Measurements from ENCODE around the gene SSNA1. TPM values are rescaled to one million over a fixed set of nuclear protein-coding genes. Genes with fewer than 3 reads are reported as not detected.

SSNA1 gene
- total RNA-seq, 2 donors from 2014 or later = 39.4 to 48.3 TPM

DNA sequence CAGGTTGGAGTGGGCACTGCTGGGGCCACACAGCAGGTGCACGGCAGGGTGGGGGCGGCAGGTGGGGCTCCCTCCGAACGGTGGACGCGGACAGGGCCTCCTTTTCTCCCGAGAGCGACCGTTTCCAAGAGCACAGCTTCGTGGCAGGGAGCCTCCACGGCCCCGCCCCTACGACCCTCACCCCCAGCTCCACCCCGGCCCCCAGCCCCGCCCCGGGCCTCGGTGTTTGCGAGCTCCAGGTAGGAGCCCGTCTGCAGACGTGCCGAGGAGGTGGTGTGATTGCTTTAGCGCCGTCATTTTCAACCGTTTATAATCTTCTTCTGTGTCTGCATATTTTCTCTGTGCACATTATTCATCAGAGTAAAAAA lies 40.7 kb upstream of the SSNA1 start:
- ATAC-seq = no peak
- DNase-seq = no peak
- H3K27ac Mint-ChIP-seq = no peak overlapping the region
- H3K27me3 Mint-ChIP-seq = peaks cover 17% of the 10 kb centered on the region
- no peaks in the 10 kb centered on the region for H3K4me1 Mint-ChIP-seq
- H3K4me3 Mint-ChIP-seq = no peak overlapping the region
- no peaks in the 10 kb centered on the region for H3K9me3 ChIP-seq (ENCODE audit: control insufficient read depth, low read length, poor library complexity, severe bottlenecking)
- no peaks in the 10 kb centered on the region for H3K36me3 Mint-ChIP-seq (ENCODE audit: low read depth)

DNA sequence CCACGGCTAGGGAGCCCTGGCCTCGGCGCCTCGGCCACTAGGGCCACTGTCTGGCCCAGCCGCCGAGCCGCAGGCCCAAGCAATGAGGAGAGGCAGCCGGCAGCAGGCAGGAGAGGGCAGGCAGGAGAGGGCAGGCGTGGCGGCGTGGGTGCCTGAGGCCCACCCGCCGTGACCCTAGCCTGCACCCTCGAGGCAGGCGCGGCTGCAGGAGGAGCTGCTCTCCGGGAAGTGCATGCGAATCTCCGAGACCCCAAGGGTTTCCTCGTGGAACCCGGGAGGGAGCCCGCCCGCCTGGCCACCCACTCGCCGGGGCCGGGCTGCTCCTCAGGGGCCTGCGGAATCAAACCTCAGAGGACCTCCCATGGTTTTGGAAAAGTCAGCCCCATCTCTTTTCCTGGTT lies 40.2 kb upstream of the SSNA1 start:
- DNase-seq (no peak), ATAC-seq (no peak)
- H3K27ac Mint-ChIP-seq = no peak overlapping the region

DNA sequence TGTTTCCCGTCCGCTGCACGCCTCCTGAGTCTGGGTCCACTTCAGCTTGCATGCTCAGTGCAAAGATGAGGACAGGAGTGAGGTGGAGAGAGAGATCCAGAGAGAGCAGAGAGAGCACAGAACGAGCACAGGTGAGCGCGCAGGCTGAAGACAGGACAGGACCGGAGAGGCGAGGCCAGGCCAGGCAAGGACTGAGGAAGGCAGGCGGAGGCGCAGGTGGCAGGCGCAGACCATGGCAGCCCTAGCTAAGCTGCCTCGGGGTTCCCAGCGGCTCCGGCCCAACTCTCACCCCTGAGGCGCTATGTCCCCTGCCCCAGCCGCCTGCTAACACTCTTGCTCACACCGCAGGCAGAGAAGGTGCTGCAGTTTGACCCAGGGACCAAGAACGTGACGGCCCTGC lies 39.8 kb upstream of the SSNA1 start:
- Mint-ChIP-seq H3K27ac (no peak overlapping the region), H3K36me3 (ENCODE audit: low read depth) (no peaks in the 10 kb centered on the region), H3K4me3 (no peak overlapping the region), H3K4me1 (no peaks in the 10 kb centered on the region), H3K27me3 (peaks cover 11% of the 10 kb centered on the region)
- ATAC-seq (no peak), DNase-seq (no peak)
- H3K9me3 ChIP-seq (ENCODE audit: control insufficient read depth, low read length, poor library complexity, severe bottlenecking) = no peaks in the 10 kb centered on the region

More for the DNA sequence above, 40.2 kb upstream of the SSNA1 start:
- H3K4me3 Mint-ChIP-seq = no peak overlapping the region
- no peaks in the 10 kb centered on the region for H3K9me3 ChIP-seq (ENCODE audit: control insufficient read depth, low read length, poor library complexity, severe bottlenecking)
- H3K27me3 Mint-ChIP-seq = peaks cover 15% of the 10 kb centered on the region
- H3K4me1 Mint-ChIP-seq = no peaks in the 10 kb centered on the region
- H3K36me3 Mint-ChIP-seq (ENCODE audit: low read depth) = no peaks in the 10 kb centered on the region

DNA sequence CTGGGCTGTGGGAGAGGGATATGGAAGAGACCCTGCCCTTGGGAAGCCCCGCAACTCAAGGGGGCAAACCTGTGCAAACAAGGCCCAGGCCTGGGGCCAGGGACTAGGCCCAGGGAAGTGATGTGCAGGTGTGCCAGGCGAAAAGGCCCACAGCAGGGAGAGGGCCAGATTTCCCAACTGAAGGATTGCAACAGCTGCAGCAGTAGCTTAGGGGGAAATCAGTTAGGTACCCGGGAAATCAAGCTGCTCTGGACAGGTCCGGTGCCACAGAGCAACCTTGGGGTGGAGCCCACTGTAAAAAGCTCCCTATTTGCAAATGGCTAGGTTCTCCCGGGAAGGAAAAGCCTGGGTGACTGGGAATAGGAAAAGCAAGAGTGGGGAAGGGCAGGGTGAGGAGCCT lies 39.1 kb upstream of the SSNA1 start:
- peaks cover 5% of the 10 kb centered on the region for H3K27me3 Mint-ChIP-seq
- H3K36me3 Mint-ChIP-seq (ENCODE audit: low read depth) = no peaks in the 10 kb centered on the region
- H3K4me3 Mint-ChIP-seq = no peak overlapping the region
- DNase-seq (no peak), ATAC-seq (no peak)
- H3K9me3 ChIP-seq (ENCODE audit: control insufficient read depth, low read length, poor library complexity, severe bottlenecking) = no peaks in the 10 kb centered on the region
- no peaks in the 10 kb centered on the region for H3K4me1 Mint-ChIP-seq
- no peak overlapping the region for H3K27ac Mint-ChIP-seq

DNA sequence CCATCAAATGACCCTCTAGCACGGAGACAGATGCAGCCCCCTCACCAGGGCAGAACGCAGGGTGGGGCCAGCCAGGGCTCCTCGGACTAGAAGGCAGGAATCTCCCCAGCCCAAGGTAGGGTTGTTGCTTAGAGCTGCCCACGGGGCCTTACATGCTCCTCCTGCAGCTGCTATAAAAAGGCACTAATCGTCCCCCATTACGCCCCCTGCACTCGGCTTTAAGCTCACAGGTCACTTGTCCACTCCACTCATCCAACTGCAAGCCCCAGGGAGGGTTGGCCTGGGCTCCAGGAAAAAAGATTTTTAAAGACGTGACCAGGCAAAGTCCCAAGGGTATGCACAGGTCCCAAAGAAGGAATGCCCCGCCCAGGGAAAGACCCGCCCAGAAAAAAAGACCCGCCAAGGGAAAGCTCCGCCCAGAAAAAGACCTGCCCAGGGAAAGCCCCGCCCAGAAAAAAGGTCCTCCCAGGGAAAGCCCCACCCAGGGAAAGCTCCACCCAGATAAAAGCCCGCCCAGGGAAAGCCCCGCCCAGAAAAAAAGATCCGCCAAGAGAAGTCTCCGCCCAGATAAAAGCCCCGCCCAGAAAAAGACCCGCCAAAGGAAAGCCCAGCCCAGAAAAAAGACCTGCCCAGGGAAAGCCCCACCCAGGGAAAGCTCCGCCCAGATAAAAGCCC lies 38.4 kb upstream of the SSNA1 start:
- Mint-ChIP-seq H3K4me3 (no peak overlapping the region), H3K4me1 (no peaks in the 10 kb centered on the region), H3K27me3 (peaks cover 11% of the 10 kb centered on the region), H3K36me3 (ENCODE audit: low read depth) (no peaks in the 10 kb centered on the region), H3K27ac (no peak overlapping the region)
- DNase-seq (no peak), ATAC-seq (no peak)
- H3K9me3 ChIP-seq (ENCODE audit: control insufficient read depth, low read length, poor library complexity, severe bottlenecking) = no peaks in the 10 kb centered on the region

DNA sequence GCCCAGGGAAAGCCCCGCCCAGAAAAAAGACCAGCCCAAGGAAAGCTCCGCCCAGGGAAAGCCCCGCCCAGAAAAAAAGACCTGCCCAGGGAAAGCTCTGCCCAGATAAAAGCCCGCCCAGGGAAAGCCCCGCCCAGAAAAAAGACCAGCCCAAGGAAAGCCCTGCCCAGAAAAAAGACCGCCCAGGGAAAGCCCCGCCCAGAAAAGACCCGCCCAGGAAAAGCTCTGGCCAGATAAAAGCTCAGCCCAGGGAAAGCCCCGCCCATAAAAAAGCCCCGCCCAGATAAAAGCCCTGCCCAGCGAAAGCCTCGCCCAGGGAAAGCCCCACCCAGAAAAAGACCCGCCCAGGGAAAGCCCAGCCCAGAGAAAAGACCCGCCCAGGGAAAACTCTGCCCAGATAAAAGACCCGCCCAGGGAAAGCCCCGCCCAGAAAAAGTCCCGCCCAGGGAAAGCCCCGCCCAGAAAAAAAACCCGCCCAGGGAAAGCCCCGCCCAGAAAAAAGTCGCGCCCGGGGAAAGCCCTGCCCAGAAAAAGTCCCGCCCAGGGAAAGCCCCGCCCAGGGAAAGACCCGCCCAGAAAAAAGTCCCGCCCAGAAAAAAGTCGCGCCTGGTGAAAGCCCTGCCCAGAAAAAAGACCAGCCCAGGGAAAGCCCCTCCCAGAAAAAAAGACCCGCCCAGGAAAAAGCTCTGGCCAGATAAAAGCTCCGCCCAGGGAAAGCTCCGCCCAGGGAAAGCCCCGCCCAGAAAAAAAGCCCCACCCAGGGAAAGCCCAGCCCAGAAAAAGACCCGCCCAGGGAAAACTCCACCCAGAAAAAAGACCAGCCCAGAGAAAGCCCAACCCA lies 37.6 kb upstream of the SSNA1 start:
- peak overlapping the region; percentile 67 for H3K27ac Mint-ChIP-seq
- ATAC-seq (peak; percentile 37), DNase-seq (no peak)
- H3K36me3 Mint-ChIP-seq (ENCODE audit: low read depth) = no peaks in the 10 kb centered on the region
- H3K4me1 Mint-ChIP-seq = no peaks in the 10 kb centered on the region
- no peaks in the 10 kb centered on the region for H3K9me3 ChIP-seq (ENCODE audit: control insufficient read depth, low read length, poor library complexity, severe bottlenecking)
- H3K27me3 Mint-ChIP-seq = peaks cover 19% of the 10 kb centered on the region
- no peak overlapping the region for H3K4me3 Mint-ChIP-seq

DNA sequence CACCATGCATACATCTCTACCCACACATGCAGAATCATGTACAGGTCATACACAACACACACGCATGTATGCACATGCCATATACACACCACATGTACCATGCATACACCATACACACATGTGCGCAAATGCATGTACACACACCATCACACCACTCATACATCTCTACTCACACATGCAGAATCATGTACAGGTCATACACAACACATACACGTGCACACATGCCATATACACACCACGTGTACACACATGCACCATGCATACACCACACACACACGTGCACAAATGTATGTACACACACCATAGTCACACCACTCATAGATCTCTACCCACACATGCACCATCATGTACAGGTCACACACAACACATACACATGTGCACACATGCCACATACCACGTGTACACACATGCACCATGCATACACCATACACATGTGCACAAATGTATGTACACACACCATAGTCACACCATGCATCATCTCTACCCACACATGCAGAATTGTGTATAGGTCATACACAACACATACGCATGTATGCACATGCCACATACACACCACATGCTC lies 35.6 kb upstream of the SSNA1 start:
- no peaks in the 10 kb centered on the region for H3K9me3 ChIP-seq (ENCODE audit: control insufficient read depth, low read length, poor library complexity, severe bottlenecking)
- H3K27me3 Mint-ChIP-seq = peaks cover 22% of the 10 kb centered on the region
- DNase-seq = no peak
- peaks cover 4% of the 10 kb centered on the region for H3K4me1 Mint-ChIP-seq
- no peaks in the 10 kb centered on the region for H3K36me3 Mint-ChIP-seq (ENCODE audit: low read depth)
- no peak overlapping the region for H3K4me3 Mint-ChIP-seq
- no peak overlapping the region for H3K27ac Mint-ChIP-seq
- ATAC-seq = no peak

DNA sequence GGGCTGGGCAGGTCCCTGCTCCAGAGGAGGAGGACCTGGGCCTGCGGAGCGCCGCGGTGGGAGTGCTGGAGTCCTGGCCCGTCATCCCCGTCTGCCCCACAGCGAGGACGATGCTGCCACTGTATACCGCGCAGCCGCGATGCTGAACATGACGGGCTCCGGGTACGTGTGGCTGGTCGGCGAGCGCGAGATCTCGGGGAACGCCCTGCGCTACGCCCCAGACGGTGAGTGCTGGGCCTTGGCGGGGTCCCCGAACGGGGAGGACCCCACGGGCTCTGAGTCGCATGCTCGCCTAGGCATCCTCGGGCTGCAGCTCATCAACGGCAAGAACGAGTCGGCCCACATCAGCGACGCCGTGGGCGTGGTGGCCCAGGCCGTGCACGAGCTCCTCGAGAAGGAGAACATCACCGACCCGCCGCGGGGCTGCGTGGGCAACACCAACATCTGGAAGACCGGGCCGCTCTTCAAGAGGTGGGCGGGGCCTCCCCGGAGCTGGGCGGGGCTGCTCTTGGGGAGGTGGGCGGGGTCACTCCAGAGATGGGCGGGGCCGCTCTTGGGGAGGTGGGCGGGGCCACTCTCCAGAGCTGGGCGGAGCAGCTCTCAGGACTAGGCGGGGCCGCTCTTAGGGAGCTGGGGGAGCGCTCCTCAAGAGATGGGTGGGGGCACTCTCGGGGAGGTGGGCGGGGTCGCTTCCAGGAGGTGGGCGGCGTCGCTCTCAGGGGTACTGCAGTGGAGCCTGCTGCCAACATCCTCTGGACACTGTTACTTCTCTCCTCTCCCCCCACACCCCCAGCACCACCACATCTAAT lies 31.7 kb upstream of the SSNA1 start:
- DNase-seq (peak; percentile 32 to 53 (median 46)), ATAC-seq (peak; percentile 79)
- H3K9me3 ChIP-seq (ENCODE audit: control insufficient read depth, low read length, poor library complexity, severe bottlenecking) = no peaks in the 10 kb centered on the region
- peaks cover 44% of the 10 kb centered on the region for H3K27me3 Mint-ChIP-seq
- no peak overlapping the region for H3K27ac Mint-ChIP-seq
- peaks cover 15% of the 10 kb centered on the region for H3K4me1 Mint-ChIP-seq
- peaks cover 2% of the 10 kb centered on the region for H3K36me3 Mint-ChIP-seq (ENCODE audit: low read depth)
- H3K4me3 Mint-ChIP-seq = peak overlapping the region; percentile 64

DNA sequence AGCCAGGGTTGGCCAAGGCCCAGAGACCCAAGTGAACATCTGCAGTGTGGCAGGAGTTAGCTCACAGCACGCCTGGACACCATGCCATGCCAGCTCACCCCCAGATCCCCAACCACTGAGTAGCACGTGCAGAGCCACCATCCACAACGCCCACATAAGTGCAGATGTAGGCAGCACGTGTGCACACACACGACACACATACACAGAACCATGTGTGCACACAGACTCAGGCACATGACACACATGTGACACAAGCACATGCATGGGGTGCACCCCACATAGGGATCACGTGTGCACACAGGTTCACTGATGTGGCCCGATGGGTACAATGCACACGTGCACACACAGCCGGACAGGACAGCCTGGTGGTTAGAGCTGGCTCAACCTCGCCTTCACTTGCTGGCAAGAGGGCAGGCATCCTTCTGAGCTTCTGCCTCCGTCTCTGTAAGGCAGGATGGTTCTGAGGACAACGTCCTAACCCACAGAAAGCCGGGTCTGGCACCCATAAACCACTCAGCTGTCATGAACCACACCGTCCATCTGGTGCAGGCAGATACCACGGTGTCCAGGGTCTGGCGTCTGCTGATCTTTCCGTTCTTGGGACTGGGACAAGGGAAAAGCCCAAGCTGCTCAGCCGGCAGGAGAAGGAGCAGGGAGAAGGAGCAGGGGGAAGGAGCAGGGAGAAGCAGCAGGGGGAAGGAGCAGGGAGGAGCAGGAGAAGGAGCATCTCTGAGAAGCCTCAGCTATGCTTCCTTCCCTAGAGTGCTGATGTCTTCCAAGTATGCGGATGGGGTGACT lies 30.7 kb upstream of the SSNA1 start:
- H3K9me3 ChIP-seq (ENCODE audit: control insufficient read depth, low read length, poor library complexity, severe bottlenecking) = no peaks in the 10 kb centered on the region
- DNase-seq = no peak
- Mint-ChIP-seq H3K27me3 (peaks cover 44% of the 10 kb centered on the region), H3K4me1 (peaks cover 15% of the 10 kb centered on the region), H3K36me3 (ENCODE audit: low read depth) (peaks cover 2% of the 10 kb centered on the region), H3K27ac (no peak overlapping the region), H3K4me3 (peak overlapping the region; percentile 33)
- ATAC-seq = no peak

DNA sequence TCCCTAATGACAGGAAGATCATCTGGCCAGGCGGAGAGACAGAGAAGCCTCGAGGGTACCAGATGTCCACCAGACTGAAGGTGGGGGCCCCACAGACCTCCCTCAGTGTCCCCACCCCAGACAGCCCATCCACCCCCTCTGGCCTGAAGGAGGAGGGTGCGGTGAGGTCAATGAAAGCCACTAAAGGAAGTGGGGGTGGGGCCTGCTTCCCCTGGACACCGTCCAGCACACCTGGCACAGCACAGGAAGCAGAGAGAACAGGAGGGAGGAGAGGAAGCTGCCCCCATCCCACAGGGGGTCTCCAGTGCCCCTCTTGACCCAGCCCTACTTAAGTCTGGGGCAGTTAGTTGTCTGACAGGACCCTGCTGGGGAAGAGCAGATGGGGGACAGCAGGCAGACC lies 29.9 kb upstream of the SSNA1 start:
- H3K9me3 ChIP-seq (ENCODE audit: control insufficient read depth, low read length, poor library complexity, severe bottlenecking) = no peaks in the 10 kb centered on the region
- H3K4me1 Mint-ChIP-seq = peaks cover 17% of the 10 kb centered on the region
- peaks cover 44% of the 10 kb centered on the region for H3K27me3 Mint-ChIP-seq
- H3K36me3 Mint-ChIP-seq (ENCODE audit: low read depth) = peaks cover 2% of the 10 kb centered on the region
- no peak overlapping the region for H3K27ac Mint-ChIP-seq
- ATAC-seq (no peak), DNase-seq (no peak)
- no peak overlapping the region for H3K4me3 Mint-ChIP-seq

DNA sequence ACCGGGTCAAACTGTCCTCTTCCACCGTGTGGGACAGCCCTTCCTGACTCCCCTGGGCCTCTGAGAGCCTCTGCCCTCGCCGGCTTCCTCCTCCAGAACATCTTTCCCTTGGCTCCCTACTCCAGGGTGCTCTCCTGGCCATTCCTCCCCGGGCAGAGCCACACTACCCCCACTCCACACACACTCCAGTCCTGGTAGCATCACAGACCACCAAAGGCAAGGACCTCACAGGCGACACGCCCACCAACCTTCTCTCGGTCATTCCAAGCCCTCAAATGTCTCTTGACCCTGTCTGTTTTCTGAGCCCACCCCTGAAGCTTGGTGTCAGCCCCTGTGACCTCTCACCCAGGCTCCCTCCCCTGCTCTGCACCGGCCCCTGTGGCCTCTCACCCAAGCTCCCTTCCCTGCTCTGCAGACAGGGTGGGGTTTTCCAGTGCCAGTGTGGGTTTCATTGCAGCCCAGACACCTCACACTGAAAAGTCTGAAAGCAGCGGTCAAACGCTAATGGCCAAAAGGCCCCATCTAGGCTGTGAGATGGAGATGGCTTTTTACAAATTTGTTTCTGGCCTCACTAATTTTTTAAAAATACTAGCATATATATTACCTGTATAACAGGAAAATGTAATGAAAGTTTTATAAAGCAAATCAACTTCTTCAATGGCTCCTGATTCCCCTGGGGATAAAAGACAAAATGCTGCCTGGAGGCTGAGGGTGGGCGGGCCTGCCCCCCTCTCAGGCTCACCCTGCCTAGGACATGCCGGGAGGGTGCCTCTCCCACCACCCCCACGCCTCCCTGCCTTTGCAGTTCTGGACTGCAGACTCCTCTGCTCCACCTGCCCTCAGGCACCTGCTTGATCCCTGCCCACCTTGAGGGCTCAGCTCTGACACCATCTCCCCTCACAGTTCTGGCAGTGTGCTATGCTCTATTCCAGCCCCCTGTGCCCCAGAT lies 29.1 kb upstream of the SSNA1 start:
- Mint-ChIP-seq H3K36me3 (ENCODE audit: low read depth) (peaks cover 2% of the 10 kb centered on the region), H3K4me1 (peaks cover 17% of the 10 kb centered on the region), H3K27me3 (peaks cover 47% of the 10 kb centered on the region), H3K4me3 (no peak overlapping the region), H3K27ac (no peak overlapping the region)
- no peak for ATAC-seq
- H3K9me3 ChIP-seq (ENCODE audit: control insufficient read depth, low read length, poor library complexity, severe bottlenecking) = no peaks in the 10 kb centered on the region
- no peak for DNase-seq

DNA sequence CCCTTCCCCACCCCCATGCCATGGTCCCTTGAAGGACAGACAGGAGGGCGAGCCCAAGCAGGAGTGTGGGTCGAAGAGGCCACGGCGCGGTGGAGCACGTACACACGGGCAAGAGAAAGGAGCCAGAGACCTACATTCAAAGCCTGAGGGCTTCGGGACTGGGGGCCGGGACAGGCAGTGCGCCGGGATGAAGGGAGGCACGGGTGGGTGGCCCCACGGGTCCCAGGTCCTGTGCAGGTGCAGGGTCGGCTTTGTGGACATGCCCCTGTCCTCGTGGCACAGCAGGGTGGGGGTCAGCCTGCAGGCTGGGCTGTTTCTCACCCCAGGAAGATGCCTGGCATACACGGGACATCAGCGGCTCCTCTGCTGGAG lies 28.4 kb upstream of the SSNA1 start:
- peaks cover 2% of the 10 kb centered on the region for H3K36me3 Mint-ChIP-seq (ENCODE audit: low read depth)
- H3K4me3 Mint-ChIP-seq = no peak overlapping the region
- DNase-seq = no peak
- no peak for ATAC-seq
- H3K4me1 Mint-ChIP-seq = peaks cover 17% of the 10 kb centered on the region
- H3K9me3 ChIP-seq (ENCODE audit: control insufficient read depth, low read length, poor library complexity, severe bottlenecking) = no peaks in the 10 kb centered on the region
- H3K27me3 Mint-ChIP-seq = peaks cover 46% of the 10 kb centered on the region
- no peak overlapping the region for H3K27ac Mint-ChIP-seq

Measured in T-helper 17 cell (primary cell).